GM12801 (cell line): ENCODE measurements around the gene MAPK1.

Experiments used
- CTCF ChIP-seq: IDR thresholded peaks from one replicate; pipeline ENCODE4 v1.5.1; 2011; ENCODE audit warnings: control low read depth; ENCODE audit not compliant: insufficient read length; ENCODE audit errors: extremely low read depth

The MAPK1 gene

GRCh38 chr22:21816787-21817496 lies 50.5 kb downstream of the MAPK1 start:
- TF ChIP-seq CTCF, result no peak

- TF ChIP-seq CTCF, result no peak
Observed at GRCh38 chr22:21816472-21816786, 51.0 kb downstream of the MAPK1 start.

DNA sequence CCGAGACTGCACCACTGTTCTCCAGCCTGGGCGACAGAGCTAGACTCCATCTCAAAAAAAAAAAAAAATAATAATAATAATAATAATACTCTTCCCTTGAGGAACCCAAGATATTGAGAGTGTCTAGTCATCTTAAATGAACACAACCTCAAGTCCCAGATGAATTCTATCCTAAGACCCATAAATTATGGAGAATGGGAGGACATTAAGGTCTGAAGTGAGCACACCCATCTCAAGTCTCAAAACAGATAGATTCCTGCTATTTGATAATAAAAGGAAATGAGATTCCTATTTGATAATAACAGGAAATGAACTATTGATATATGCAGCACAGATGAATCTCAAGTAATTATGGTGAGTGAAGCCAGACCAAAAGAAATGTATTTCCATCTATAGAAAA lies 51.5 kb downstream of the MAPK1 start:
- no peak for TF ChIP-seq CTCF

DNA sequence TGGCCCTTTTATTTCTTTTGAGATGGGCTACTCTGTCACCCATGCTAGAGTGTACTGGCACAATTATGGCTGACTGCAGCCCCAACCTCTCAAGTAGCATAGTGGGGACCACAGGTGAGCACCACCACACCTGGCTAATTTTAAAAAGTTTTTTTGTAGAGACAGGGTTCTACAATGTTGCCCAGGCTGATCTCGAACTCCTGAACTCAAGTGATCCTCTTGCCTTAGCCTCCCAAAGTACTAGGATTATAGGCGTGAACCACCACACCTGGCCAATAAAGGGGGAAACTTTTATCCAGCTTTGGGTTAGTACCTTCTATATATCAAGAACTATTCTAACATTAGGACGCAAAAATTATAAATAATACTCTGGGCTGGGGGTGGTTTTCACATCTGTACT lies 52.1 kb downstream of the MAPK1 start:
- no peak for TF ChIP-seq CTCF

- TF ChIP-seq CTCF, result no peak
Observed at GRCh38 chr22:21811982-21812381, 55.5 kb downstream of the MAPK1 start.

GRCh38 chr22:21807544-21808529 lies 59.6 kb downstream of the MAPK1 start:
- no peak for TF ChIP-seq CTCF

- no peak for TF ChIP-seq CTCF
Observed at GRCh38 chr22:21803811-21804249, 63.6 kb downstream of the MAPK1 start.
